Dedifferentiated amniotic fluid mesenchymal stem cell (primary cell): ENCODE measurements around the gene CASP5.

Experiments used
- DNase-seq: peaks from one replicate; pipeline ENCODE4 v3.0.0-alpha.2; 2016; ENCODE audit errors: extremely low spot score

CASP5 gene

DNA sequence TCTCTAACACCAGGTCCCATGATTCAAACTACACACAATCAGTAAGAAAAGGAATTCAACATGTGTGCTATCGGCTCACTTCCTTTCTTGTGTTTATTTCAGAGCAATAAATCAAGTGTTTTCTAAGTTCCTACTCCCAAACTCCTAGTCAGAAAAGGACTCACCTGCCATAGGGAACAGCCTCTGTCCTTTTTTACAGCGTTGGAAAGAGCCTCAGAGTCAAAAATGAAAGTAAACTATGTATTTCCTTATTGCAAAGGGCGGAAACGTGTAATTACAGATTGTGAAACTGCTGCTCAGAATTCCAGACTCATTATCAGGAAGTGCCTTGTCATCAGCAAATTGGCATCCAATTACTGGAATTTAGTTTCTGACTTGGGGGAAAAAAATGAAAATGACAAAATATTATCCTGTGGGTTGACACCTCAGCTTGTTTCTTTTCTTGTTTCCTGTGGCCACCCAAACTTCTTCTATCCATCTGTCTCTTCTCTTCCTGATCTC lies 54.6 kb downstream of the CASP5 start, which contains the start of gene CASP4:
Gene CASP4 (minus strand): TSS at position 220 of the 501 bp plus-strand sequence. CDS start 49 bp downstream, at position 171.
- peak; percentile 91 for DNase-seq

DNA sequence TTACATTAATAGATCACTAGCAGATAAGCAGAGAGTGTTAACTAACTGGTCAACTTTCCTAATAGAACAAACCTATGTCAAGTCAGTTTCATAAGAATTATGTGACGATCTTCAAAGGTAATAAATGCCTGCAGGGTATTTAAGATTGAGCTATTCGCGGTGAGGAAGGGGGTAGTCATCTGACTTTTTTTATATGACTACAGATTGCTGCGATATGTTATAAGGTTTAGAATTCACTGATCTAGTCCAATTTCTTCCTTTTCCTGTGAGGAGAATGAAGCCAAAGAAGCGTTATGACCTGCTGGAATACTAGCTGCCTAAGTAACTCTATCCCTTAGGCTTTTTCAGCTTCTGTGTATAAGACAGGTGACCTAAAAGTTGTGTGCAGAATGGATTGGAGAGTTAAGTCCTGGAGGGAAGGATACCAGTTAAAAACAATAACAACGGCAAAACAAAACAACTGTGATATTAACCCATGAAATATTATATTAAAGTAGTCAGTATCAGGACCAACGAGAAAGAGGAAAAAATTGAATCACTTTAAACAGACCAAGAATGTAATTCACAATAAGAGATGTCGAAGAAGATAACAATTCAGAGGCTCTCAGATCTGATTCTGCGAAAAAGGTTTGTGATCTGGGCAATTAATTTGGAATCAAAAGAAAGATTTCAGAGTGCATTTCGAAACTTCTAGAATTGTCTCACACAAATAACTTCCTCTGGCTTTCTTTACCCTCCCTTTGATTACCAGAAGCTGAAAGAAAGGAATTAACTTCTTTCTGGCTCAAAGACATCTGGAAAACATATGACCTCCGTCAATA lies 55.2 kb downstream of the CASP5 start:
- no peak for DNase-seq

DNA sequence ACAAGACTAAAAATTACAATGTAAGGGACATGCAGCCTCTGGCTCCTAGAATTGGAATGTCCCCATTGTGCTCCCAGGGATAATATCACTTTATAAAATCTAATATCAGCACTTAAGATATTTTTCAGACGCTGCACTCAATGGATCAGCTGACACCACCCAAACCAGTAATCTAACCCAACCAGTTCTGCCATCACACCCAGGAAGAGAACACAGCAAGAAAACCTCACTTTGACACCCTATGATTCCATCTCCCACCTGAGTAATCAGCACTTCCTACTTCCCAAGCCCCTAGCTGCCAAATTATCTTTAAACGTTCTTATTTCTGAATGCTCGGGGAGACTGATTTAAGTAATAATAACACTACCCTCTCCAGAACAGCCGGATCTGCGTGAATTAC lies 57.2 kb downstream of the CASP5 start:
- DNase-seq, result no peak

DNA sequence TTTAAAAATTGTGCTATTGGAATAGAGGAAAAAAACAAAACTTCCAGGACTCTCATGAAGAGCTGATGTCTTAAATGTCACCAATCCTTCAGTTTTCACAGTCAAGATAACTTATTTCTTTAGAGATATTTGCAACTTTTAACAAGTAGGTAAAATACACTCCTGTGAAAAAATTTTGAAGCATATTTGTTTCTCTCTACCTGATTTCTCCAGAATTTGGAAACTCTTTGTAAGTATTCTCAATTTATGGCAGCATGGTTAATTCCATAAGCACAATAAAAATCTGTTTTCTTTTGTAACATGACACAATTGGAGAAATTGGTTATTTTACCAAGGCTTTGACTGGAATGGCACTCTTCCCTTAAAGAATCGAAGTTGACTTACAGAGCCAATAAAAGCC lies 58.7 kb downstream of the CASP5 start:
- no peak for DNase-seq

DNA sequence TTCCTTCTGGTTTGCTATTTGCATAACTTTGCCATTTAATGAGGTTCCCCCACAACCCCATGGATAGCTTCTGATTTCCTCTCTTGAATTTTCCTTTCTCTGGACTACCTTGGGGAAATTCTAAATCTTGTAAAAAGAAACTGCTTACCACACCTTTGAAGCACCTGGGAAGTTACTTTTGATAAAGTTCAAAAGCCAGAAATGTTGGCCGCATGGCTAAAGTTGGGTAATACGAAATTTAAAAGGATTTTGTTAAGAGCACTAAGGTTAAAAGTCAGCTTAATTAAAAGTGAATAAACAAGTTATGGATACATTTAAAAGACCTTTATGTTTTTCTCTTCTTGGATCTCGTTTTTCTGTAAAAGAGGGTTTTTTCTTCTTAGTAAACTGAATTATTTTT lies 60.1 kb downstream of the CASP5 start:
- DNase-seq, result no peak

DNA sequence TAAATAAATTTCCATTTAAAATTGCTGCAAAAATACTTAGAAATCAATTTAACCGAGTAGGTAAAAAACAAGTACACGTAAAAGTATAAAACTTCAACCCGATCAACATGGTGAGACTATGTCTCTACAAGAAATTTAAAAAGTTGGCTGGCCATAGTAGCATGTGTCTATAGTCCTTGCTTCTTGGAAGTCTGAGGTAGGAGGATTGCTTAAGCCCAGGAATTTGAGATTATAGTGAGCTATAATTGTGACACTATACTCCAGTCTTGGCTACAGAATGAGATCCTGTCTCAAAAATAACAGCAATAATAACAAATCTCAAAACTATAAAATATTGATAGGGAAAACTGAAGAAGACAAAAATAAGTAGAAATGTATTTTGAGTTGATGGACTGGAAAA lies 65.7 kb downstream of the CASP5 start:
- no peak for DNase-seq

DNA sequence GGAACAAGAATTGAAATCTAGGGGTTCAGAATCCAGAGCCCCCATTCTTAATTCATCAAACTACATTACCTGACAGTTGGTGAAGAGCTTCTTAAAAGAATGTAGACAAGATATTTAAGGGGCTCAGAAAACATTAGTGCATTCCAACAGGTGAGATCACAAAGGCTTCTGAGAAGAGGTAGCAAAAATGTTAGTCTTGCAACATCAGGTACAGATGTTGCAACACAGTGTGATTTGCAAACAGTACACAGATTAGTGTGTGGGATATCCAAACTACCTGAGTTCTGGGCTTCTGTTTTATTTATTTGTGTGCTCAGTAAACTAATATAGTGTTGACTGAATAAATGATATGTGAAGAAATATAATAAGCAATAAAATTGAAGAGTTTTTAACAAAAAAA lies 66.4 kb downstream of the CASP5 start:
- no peak for DNase-seq

DNA sequence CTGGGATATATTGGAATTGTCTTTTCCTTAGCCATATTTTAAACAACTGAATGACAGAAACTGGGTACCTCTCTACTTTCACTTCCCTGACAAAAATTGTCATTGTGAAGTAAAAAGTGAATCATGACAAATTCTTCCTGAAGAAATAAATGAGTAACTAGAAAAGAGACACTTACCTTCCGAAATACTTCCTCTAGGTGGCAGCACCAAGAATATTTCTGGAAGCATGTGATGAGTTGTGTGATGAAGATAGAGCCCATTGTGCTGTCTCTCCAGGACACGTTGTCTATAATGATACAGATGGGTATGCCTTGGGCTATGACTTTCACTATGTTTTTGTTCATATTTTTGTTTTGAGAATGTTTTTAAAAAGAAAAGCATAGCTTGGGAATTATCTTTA lies 76.1 kb downstream of the CASP5 start:
- peak; percentile 25 for DNase-seq
